ENCODE results near the gene SS18.

The SS18 gene

DNA sequence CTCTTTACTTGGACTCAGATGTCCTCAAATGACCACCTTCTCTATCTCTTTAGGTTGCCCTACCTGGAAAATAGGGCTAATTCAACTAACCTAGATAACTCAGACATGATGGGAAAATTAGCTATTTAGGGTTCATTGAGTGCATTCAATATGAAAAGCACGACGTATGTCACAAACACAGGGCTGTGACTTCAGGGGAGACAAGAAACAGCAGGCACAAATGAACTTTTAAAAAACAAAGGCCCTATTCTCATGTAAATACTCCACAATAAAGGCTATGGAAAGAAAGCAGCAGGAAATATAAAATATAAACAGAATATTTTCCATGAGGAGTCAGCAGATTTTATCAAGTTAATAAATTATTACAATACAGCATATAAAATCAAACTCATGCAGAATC is 97.8 kb downstream of the SS18 start:
- no peak for DNase-seq

DNA sequence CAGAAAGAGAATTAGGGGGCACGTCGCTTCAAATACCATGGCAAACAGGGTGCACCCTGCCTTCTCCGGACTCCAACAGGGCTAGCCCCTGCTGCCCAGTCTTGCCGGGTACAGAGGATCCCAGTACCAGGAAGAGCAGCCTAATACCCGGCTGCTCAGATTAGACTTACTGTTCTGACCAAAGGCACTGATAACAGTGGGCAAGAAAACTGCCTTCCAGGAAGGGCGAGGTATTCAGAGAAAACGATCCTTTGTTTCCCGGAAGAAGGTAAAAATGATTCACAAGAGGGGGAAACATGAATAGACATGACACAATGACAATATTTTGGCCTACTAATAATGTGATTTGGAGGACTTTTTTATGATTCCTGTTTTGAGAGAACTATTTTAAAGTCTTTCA is 99.9 kb downstream of the SS18 start:
- DNase-seq: no peak

DNA sequence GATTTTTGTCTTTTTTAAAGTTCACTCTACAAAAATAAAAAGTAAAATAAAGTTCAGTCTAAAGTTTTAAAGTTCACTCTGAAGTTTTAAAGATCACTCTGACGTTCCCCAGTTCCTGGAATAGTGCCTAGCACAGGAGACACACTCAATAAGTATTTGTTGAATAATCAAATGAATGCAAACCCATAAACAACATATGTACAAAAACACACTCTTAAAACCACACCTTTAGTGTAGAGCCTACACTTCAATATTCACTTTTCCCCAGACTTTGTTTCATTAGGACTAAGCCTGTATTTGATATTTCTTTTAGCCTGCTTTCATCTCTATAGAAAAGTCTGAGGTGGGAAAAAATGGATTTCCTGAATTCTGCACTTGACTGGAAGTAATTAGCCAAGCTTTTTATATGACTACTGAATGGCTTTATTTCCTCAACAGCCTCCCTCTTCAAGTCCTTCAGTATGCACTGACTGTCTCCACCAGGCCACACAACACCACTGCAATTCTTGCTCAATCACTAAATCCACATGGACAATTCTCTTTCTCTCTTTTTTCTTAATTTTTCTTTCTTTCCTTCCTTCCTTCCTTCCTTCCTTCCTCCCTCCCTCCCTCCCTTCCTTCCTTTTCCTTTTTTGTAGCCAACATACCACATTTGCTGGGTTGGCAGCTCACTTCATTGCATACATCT is 104.6 kb downstream of the SS18 start:
- no peak for DNase-seq

DNA sequence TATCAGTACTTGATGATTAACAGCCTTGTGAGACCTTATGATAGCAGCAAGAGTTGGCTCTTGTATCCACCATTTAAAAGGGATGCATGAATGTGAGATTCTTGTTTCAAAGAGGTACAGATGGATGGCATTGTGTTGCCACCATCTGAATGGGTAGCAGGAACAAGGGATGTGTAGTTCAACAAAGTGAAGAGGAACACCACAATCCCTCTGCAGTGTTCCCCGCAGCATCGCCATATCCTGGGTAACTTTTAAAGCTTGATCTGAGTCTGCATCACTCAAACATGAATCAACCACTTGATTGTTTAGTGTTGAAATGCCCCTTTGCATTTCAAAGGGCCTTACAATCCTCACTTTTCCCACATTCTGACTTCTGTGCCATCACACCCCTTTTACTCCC is 106.7 kb downstream of the SS18 start:
- no peak for DNase-seq

DNA sequence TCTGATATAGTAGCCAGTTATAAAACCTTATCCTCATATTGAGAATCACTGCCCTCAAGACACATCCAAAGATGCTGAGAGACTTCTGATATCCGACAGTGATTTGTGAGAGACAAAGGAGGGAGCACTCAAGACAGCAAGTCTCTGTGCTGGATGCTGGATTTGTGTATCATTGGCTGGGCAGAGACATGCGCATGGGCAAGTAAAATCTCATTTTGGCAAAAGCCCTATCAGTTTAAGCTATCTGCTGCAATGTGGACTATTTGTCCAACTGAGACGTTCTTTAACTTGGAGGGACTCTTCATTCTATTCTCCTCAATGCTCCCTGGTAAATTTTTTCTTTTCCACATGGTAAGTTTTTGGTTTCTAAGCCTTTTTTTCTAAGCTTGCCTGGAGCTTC is 107.5 kb downstream of the SS18 start:
- no peak for DNase-seq

DNA sequence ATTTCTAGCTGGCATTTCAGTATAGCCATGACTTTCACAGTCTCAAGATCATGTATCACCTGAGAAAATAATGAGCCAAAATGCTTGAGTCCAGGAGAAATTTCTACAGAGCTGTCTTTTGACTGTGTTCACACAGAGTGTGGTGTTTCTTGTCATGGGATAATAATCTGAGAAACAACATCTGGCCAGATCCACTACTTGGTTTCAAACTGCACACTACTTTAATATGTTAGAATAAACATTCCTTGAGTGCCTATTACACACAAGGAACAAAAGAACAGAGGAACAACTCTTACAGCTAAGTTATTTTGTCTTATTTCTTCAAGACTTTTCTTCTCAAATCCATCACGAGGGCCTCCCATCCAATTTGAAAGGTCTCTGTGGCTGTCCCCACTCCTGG is 108.3 kb downstream of the SS18 start:
- DNase-seq: no peak

DNA sequence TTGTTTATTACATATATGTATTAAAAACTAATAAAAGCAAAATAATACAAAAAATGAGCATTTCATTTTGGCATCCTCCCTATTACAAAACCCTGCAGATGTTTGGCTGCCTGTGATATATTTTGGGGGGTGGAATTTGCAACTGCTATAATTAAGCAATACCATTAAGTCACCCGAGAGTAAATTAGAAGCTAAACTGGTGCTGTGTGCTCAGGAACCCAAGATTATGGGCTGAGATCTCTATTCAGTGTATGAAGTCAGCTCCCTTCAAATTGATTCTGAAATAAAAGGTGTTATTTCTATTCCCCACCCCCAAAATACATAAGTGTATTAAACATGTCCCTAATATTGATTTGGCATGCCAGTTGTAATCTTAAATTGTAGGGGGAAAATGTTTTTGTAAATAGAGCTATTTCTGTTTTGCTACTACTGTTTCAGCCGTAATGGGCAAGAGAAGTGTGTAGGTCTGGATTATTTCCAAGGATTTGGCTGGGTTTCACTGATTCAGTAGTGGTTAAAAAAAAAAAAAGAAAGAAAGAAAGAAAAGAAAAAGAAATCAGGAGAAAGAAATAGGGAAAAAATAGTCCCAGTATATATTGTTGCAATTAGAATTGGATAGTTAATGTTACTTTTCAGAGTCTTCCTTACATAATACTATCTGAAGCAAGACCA is 110.9 kb downstream of the SS18 start:
- DNase-seq: no peak

DNA sequence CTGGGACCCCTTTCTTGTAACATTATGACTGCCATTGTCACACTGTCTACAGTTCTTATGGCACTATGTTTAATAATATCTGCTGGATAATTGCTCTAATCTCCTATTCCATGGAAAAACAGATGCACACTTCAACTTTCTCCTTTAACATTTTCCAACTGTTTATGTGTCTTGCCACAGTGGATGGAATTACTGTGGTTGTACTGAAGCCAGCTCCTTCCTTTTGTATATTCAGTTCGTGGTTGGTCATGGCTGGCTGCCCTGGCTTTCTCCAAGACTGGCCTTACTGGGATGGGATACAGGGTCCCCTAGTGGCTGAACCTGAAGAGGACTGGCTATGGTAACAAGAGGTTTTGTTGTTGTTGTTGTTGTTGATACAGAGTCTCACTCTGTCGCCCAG is 113.9 kb downstream of the SS18 start:
- no peak for DNase-seq

DNA sequence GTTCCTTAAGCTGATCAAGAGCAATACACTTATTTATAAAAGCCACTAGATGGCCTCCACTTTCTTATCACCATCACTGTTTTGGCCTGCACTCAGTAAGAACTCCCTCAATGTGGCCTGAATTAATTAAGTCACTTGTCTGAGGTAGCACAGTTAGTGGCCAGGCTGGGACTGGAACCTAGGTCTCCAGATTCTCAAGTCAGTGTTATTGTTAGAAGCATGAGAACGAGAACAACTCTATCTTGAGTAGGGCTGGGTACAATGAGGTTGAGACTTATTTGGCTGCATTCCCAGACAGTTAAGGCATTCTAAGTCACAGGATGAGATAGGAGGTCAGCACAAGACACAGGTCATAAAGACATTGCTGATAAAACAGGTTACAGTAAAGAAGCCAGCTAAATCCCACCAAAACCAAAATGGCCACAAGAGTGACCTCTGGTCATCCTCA is 115.8 kb downstream of the SS18 start:
- no peak for DNase-seq
